GM18507 (cell line): ENCODE results near the gene IFTAP.
A peak's percentile ranks its signal among the peaks of the same experiment; 100 is the strongest.
"Not testable (repeated sequence)": the region's sequence is repeated elsewhere in the genome, so short reads cannot be mapped to it uniquely, and the experiment has no call there.

Experiments
- DNase-seq: peaks from one replicate; pipeline ENCODE4 v3.0.0; 2011; ENCODE audit warnings: low read depth; ENCODE audit not compliant: insufficient read length; ENCODE audit errors: extremely low spot score
- FAIRE-seq: peaks from 2 replicates; lab custom pipeline; 2011; peaks lifted over from hg19 to GRCh38; lab: Jason Lieb, UNC

Gene IFTAP

GRCh38 chr11:36628765-36629244 is 34.5 kb downstream of the IFTAP start:
- FAIRE-seq (no peak), DNase-seq (no peak)

GRCh38 chr11:36631774-36632173 is 37.5 kb downstream of the IFTAP start:
- DNase-seq (no peak), FAIRE-seq (no peak)

GRCh38 chr11:36635066-36635862 is 41.0 kb downstream of the IFTAP start:
- no peak for FAIRE-seq

GRCh38 chr11:36638556-36638955 is 44.3 kb downstream of the IFTAP start:
- DNase-seq, result no peak
- no peak for FAIRE-seq

More at GRCh38 chr11:36635066-36635862, 41.0 kb downstream of the IFTAP start:
- no peak for DNase-seq

- FAIRE-seq, result no peak
These were observed 63.4 kb downstream of the IFTAP start for GRCh38 chr11:36657610-36658267.

GRCh38 chr11:36661359-36661758 is 67.1 kb downstream of the IFTAP start:
- DNase-seq, FAIRE-seq: not testable (repeated sequence)

More at GRCh38 chr11:36657610-36658267, 63.4 kb downstream of the IFTAP start:
- DNase-seq, result no peak

GRCh38 chr11:36672815-36673450 is 78.6 kb downstream of the IFTAP start:
- DNase-seq (peak; percentile 1), FAIRE-seq (peak; percentile 41)

- FAIRE-seq, result not testable (repeated sequence)
These were observed 85.2 kb downstream of the IFTAP start for GRCh38 chr11:36679547-36679946.

GRCh38 chr11:36683818-36684217 is 89.5 kb downstream of the IFTAP start:
- DNase-seq (no peak), FAIRE-seq (no peak)

More at GRCh38 chr11:36679547-36679946, 85.2 kb downstream of the IFTAP start:
- DNase-seq, result not testable (repeated sequence)

GRCh38 chr11:36684840-36685801 is 90.8 kb downstream of the IFTAP start:
- FAIRE-seq (no peak), DNase-seq (no peak)

- FAIRE-seq, result no peak
These were observed 93.8 kb downstream of the IFTAP start for GRCh38 chr11:36688132-36688531.

GRCh38 chr11:36688571-36689291 is 94.4 kb downstream of the IFTAP start:
- no peak for FAIRE-seq
- no peak for DNase-seq

More at GRCh38 chr11:36688132-36688531, 93.8 kb downstream of the IFTAP start:
- DNase-seq, result no peak

- FAIRE-seq (no peak), DNase-seq (no peak)
These were observed 95.1 kb downstream of the IFTAP start for GRCh38 chr11:36689442-36689841.

GRCh38 chr11:36692704-36693103 is 98.4 kb downstream of the IFTAP start:
- no peak for DNase-seq
- no peak for FAIRE-seq

GRCh38 chr11:36693139-36693843 is 99.0 kb downstream of the IFTAP start:
- no peak for FAIRE-seq

GRCh38 chr11:36695111-36695510 is 100.8 kb downstream of the IFTAP start:
- FAIRE-seq (no peak), DNase-seq (no peak)

More at GRCh38 chr11:36693139-36693843, 99.0 kb downstream of the IFTAP start:
- DNase-seq, result no peak

GRCh38 chr11:36695571-36695970 is 101.3 kb downstream of the IFTAP start:
- no peak for DNase-seq
- no peak for FAIRE-seq

GRCh38 chr11:36696550-36696949 is 102.2 kb downstream of the IFTAP start:
- FAIRE-seq (no peak), DNase-seq (no peak)
